Neural cell (in vitro differentiated cells): ENCODE measurements around the gene CACNA1A. TPM values are rescaled to one million over a fixed set of nuclear protein-coding genes. Genes with fewer than 3 reads are reported as not detected.
"Not testable (repeated sequence)": the region's sequence is repeated elsewhere in the genome, so short reads cannot be mapped to it uniquely, and the experiment has no call there.

Experiments used
- H2AFZ ChIP-seq: fragments of 200-600, 300-800 bp; sonication (generic), shearing (Covaris generic); 2 replicates; pipeline ENCODE4 v1.6.0; 2014; ENCODE audit warnings: low read depth, mild to moderate bottlenecking, antibody characterized with exemption, low read length, moderate library complexity
- H3F3A ChIP-seq: fragments of 200-600 bp; shearing (Covaris generic); 2 replicates; pipeline ENCODE4 v1.6.1; 2016; ENCODE audit warnings: mild to moderate bottlenecking, moderate library complexity, mixed read lengths, antibody characterized with exemption, low read length; ENCODE audit not compliant: insufficient read depth, poor library complexity, severe bottlenecking
- H3K27ac ChIP-seq: fragments of 200-600, 300-800 bp; sonication (generic), shearing (Covaris generic); 2 replicates; pipeline ENCODE4 v1.5.1; 2014; ENCODE audit warnings: mild to moderate bottlenecking, low read length, moderate library complexity
- H3K27me3 ChIP-seq: fragments of 300-800, 200-600 bp; sonication (generic), shearing (Covaris generic); 2 replicates; pipeline ENCODE4 v1.6.0; 2014; ENCODE audit warnings: mild to moderate bottlenecking, low read depth, low read length, moderate library complexity; ENCODE audit not compliant: insufficient read depth
- H3K36me3 ChIP-seq: fragments of 300-800, 200-600 bp; sonication (generic), shearing (Covaris generic); 2 replicates; pipeline ENCODE4 v1.5.1; 2014; ENCODE audit warnings: mild to moderate bottlenecking, antibody characterized with exemption, low read length, moderate library complexity; ENCODE audit not compliant: insufficient read depth
- H3K4me2 ChIP-seq: fragments of 300-800, 200-600 bp; sonication (generic), shearing (Covaris generic); 2 replicates; pipeline ENCODE4 v1.6.0; 2014; ENCODE audit warnings: mild to moderate bottlenecking, low read length
- H3K4me3 ChIP-seq: fragments of 300-800, 200-600 bp; sonication (generic), shearing (Covaris generic); 2 replicates; pipeline ENCODE4 v1.5.1; 2014; ENCODE audit warnings: mild to moderate bottlenecking, low read length, moderate library complexity
- H3K79me2 ChIP-seq: fragments of 200-600 bp; shearing (Covaris generic); replicated peaks from 2 replicates; pipeline ENCODE4 v1.6.0; 2014; ENCODE audit warnings: mild to moderate bottlenecking, low read length, moderate library complexity; ENCODE audit not compliant: insufficient read depth
- H3K9ac ChIP-seq: fragments of 300-800, 200-600 bp; sonication (generic), shearing (Covaris generic); 2 replicates; pipeline ENCODE4 v1.6.1; 2016; ENCODE audit warnings: mild to moderate bottlenecking, low read length, mixed read lengths
- H3K9me2 ChIP-seq: fragments of 200-600 bp; shearing (Covaris generic); 2 replicates; pipeline ENCODE4 v1.6.1; 2016; ENCODE audit warnings: mild to moderate bottlenecking, low read length, mixed read lengths; ENCODE audit not compliant: insufficient read depth
- H3K9me3 ChIP-seq: fragments of 200-600, 300-800 bp; sonication (generic), shearing (Covaris generic); 2 replicates; pipeline ENCODE4 v1.6.1; 2016; ENCODE audit warnings: mild to moderate bottlenecking, mixed run types, low read length, moderate library complexity, mixed read lengths
- H4K20me1 ChIP-seq: fragments of 200-600 bp; shearing (Covaris generic); 2 replicates; pipeline ENCODE4 v1.6.1; 2016; ENCODE audit warnings: mild to moderate bottlenecking, mixed run types; ENCODE audit not compliant: insufficient read depth
- CTCF ChIP-seq: fragments of 450-650 bp; IDR thresholded peaks from 2 replicates; pipeline ENCODE4 v1.5.1; 2014; ENCODE audit warnings: antibody characterized with exemption, mild to moderate bottlenecking, moderate library complexity; ENCODE audit not compliant: poor library complexity, severe bottlenecking
- EP300 ChIP-seq: fragments of 450-650 bp; conservative IDR thresholded peaks from 2 replicates; pipeline ENCODE4 v1.6.1; 2014; ENCODE audit warnings: antibody characterized with exemption, mild to moderate bottlenecking, moderate library complexity; ENCODE audit not compliant: poor library complexity, severe bottlenecking
- EZH2 ChIP-seq: fragments of 200-600, 300-800 bp; shearing (Covaris generic), sonication (generic); IDR thresholded peaks from 2 replicates; pipeline ENCODE4 v1.6.1; 2014; ENCODE audit warnings: antibody characterized with exemption, low read length, borderline replicate concordance, mild to moderate bottlenecking; ENCODE audit not compliant: insufficient read depth, poor library complexity, severe bottlenecking
- MXI1 ChIP-seq: fragments of 450-650 bp; conservative IDR thresholded peaks from 2 replicates; pipeline ENCODE4 v1.6.1; 2014; ENCODE audit warnings: antibody characterized with exemption, mild to moderate bottlenecking; ENCODE audit not compliant: poor library complexity, severe bottlenecking
- POLR2AphosphoS5 ChIP-seq: IDR thresholded peaks from 2 replicates; pipeline ENCODE4 v1.6.1; 2012
- RAD21 ChIP-seq: fragments of 450-650 bp; conservative IDR thresholded peaks from 2 replicates; pipeline ENCODE4 v1.6.1; 2014; ENCODE audit warnings: antibody characterized with exemption, mild to moderate bottlenecking, moderate library complexity
- REST ChIP-seq: IDR thresholded peaks from 2 replicates; pipeline ENCODE4 v1.6.1; 2012; ENCODE audit warnings: borderline replicate concordance
- SMC3 ChIP-seq: fragments of 450-650 bp; conservative IDR thresholded peaks from 2 replicates; pipeline ENCODE4 v1.6.1; 2014; ENCODE audit warnings: antibody characterized with exemption, mild to moderate bottlenecking, moderate library complexity; ENCODE audit not compliant: poor library complexity
- TAF1 ChIP-seq: IDR thresholded peaks from 2 replicates; pipeline ENCODE4 v1.6.1; 2012; ENCODE audit warnings: low read depth
- polyA plus RNA-seq: library from polyadenylated mRNA; depleted of rRNA; stranded (reverse); fragments of >200 nt; gene quantifications from 2 replicates; pipeline ENCODE4 v1.2.3, GENCODE V29; 2014

CACNA1A gene
- polyA plus RNA-seq, 1 donor from 2014 or later: 6.9 TPM

- Histone ChIP-seq H3K4me3 (no peak overlapping the region), H3F3A (no peaks in the 10 kb centered on the region), H4K20me1 (no peaks in the 10 kb centered on the region), H3K4me2 (no peak overlapping the region), H2AFZ (no peak overlapping the region), H3K79me2 (no peaks in the 10 kb centered on the region), H3K9ac (no peak overlapping the region), H3K9me2 (no peaks in the 10 kb centered on the region), H3K27me3 (no peaks in the 10 kb centered on the region), H3K27ac (no peak overlapping the region), H3K36me3 (no peaks in the 10 kb centered on the region), H3K9me3 (no peaks in the 10 kb centered on the region)
- no peak for TF ChIP-seq REST
- TF ChIP-seq RAD21: no peak
- TF ChIP-seq TAF1: no peak
Observed at GRCh38 chr19:13169769-13170168, 336.5 kb downstream of the CACNA1A start.

GRCh38 chr19:13166151-13166550 lies 340.1 kb downstream of the CACNA1A start:
- H3K9me2 ChIP-seq, H3K27ac ChIP-seq, H3K79me2 ChIP-seq, H3F3A ChIP-seq, H3K27me3 ChIP-seq, H2AFZ ChIP-seq, H3K4me2 ChIP-seq, H3K9me3 ChIP-seq, H4K20me1 ChIP-seq, H3K36me3 ChIP-seq, H3K9ac ChIP-seq, H3K4me3 ChIP-seq: not testable (repeated sequence)

GRCh38 chr19:13165162-13165997 lies 340.9 kb downstream of the CACNA1A start:
- H4K20me1 ChIP-seq: no peaks in the 10 kb centered on the region
- H3K79me2 ChIP-seq: no peaks in the 10 kb centered on the region
- no peaks in the 10 kb centered on the region for H3F3A ChIP-seq
- no peak for TF ChIP-seq SMC3
- TF ChIP-seq MXI1: no peak
- TF ChIP-seq TAF1: no peak
- TF ChIP-seq EZH2: no peak
- TF ChIP-seq RAD21: no peak
- TF ChIP-seq CTCF: no peak
- no peak for TF ChIP-seq EP300
- TF ChIP-seq REST: no peak
- no peak for TF ChIP-seq POLR2AphosphoS5
- H3K9ac ChIP-seq: no peak overlapping the region
- no peaks in the 10 kb centered on the region for H3K9me3 ChIP-seq
- no peak overlapping the region for H2AFZ ChIP-seq
- H3K36me3 ChIP-seq: no peaks in the 10 kb centered on the region
- no peak overlapping the region for H3K4me2 ChIP-seq
- H3K27me3 ChIP-seq: peaks cover 9% of the 10 kb centered on the region
- no peaks in the 10 kb centered on the region for H3K9me2 ChIP-seq
- no peak overlapping the region for H3K4me3 ChIP-seq
- H3K27ac ChIP-seq: no peak overlapping the region
